GF-D8 (cell line): Measurements from ENCODE around the gene ARHGDIB.

Source experiments
- DNase-seq: peaks from one replicate; lab custom pipeline; 2025; lab: John Stamatoyannopoulos, UW

ARHGDIB gene

GRCh38 chr12:14930299-14930698, 31.1 kb downstream of the ARHGDIB start:
- no peak for DNase-seq

DNA sequence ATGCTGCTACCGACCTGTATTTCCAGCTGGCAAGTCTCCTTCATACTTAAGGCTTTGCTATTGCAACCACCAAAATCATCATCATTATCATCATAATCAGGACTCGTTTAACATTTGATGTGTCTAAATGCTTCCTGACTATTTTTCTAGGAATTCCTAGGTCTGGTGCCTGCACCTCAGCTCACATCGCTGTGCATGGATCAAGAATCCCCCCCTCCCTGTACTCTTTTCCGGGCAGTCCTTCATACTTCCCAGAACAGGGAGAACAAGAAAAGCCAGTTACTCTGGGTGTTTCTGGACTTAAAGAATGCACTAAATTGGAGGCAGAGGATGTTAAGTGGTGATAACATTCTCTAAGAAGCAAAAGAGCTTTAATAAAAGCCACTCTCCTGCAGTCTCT, 32.5 kb downstream of the ARHGDIB start:
- DNase-seq: no peak

DNA sequence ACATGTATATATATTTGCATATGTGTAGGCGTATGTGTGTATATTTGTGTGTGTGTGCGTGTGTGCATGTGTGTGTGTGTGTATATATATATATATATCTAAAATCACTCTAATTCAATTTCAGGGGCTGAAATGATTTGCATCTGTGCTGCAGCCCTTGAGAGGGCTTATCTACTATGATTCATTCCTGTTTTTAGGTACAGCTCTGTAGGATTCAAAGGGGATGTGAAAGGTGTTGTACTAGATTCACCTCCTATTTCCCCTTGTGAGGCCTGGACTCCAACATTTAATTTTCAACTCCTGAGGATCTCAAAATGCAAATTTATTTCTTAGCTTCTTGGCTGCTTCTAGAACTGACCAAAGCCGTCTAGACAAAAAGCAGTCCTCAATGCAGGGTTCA, 34.1 kb downstream of the ARHGDIB start:
- no peak for DNase-seq

DNA sequence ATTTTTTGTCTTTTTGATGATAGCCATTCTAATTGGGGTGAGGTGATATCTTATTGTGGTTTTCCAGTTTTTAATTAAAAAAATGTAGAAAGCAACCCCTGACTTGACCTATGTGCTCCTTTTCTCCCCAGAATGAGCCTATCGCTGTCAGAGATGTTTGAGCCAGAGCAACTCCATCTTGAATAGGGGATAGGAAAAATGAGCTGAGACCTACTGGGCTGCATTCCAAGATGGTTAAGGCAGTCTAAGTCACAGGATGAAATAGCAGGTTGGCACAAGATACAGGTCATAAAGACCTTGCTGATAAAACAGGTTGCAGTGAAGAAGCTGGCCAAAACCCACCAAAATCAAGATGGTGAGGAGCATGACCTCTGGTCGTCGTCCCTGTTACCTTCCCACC, 36.9 kb downstream of the ARHGDIB start:
- no peak for DNase-seq

- no peak for DNase-seq
Observed at GRCh38 chr12:14923944-14924343, 37.5 kb downstream of the ARHGDIB start.

GRCh38 chr12:14921218-14921617, 40.2 kb downstream of the ARHGDIB start:
- no peak for DNase-seq

GRCh38 chr12:14920475-14921126, 40.8 kb downstream of the ARHGDIB start:
- no peak for DNase-seq

DNA sequence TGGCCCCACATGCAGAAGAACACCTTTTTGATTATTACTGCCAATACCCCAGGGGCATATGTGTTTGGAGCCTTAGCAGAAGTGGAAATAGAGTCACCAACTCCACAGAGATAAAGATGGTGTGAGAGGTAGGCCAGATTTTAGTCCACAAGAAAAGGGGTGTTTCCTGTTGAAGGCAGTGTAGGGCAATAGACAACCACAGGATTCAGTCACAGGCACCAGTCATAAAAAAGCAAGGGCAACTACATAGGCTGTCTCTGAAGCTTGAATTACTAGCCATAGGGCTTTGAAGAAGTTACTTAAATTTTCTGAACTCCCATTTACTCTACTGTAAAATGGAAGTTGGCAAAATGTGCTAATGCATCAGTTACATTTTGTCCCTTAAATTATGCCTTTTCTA, 41.9 kb downstream of the ARHGDIB start:
- DNase-seq: no peak

DNA sequence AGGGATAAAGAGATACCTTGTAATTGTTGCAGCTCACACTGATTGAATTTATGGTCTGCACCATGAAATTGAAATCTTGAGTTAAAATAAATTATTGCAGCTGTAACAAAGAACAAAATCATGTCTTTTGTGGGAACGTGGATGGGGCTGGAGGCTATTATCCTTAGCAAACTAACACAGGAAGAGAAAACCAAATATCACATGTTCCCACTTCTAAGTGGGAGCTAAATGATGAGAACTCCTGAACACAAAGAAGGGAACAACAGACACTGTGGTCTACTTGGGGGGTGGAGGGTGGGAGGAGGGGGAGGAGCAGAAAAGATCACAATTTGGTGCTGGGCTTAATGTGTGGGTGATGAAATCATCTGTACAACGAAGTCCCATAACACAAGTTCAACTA, 45.7 kb downstream of the ARHGDIB start:
- DNase-seq: no peak

DNA sequence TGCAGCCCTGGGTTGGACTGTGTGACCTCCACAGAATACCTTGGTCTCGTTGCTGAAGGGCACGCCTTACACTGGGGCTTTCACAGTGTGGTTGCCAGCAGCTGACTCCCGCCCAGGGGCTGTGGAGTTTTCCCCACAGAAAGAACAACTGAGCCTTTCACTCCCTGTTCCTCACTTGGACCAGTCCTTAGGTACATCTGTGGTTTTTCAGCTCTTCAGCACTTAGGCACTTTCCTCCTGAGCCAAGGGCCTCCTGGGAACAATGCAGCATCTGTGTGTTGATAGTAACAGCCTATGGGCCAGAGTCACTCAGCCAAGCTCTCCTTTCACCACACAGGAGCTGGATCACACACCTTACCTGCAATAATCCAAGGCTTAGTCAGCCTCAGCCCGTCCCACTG, 48.0 kb downstream of the ARHGDIB start:
- DNase-seq: no peak

GRCh38 chr12:14911131-14911530, 50.3 kb downstream of the ARHGDIB start:
- DNase-seq: no peak

GRCh38 chr12:14910090-14910915, 51.1 kb downstream of the ARHGDIB start:
- DNase-seq: no peak

- DNase-seq: no peak
Observed at GRCh38 chr12:14907953-14908352, 53.4 kb downstream of the ARHGDIB start.

DNA sequence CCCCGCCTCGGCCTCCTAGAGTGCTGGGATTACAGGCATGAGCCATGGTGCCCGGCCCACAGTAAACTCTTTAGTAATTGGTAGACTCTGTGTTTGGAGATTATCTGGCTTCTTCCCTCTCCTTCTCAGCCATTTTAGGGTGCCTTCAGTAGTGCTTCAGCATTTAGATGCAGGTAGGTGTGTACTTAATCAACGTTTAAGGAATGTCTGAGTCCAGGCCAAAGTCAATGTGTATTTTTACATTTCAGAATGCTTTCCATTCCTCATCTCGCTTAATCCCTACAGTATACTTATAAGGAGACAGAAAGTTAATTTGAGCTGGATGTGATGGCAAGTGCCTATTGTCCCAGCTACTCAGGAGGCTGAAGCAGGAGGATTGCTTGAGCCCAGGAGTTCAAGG, 55.3 kb downstream of the ARHGDIB start:
- DNase-seq: no peak

DNA sequence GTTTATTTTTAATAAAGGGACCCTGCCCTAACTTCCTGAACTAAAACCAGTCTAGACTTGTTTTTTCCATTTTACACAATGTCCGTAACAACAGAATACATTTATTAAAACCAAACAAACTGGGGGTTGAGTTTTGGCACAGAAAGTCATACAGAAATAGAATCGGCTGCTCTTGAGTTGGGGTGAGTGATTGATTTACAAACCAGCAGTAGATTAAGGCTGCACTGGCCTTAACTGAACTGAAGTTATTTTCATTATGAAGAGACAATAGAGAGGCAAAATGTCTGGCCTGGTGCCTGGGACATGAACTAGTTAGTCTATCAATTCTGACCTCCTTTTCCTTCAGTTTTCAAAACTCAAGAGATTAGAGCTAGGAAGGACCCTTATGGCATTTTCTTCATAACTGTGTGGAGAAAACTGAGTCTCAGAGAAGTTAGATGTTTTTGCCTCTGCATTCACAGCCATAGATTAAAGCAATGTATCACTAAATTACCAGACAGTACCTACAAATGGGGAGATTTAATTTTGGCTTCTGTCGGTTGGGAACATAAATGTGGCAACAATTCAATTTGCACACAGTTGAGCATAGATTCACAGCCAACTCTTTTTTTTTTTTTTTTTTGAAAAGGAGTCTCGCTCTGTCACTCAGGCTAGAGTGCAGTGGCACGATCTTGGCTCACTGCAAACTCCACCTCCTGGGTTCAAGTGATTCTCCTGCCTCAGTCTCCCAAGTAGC, 56.0 kb downstream of the ARHGDIB start:
- no peak for DNase-seq

- DNase-seq: no peak
Observed at GRCh38 chr12:14904854-14905253, 56.5 kb downstream of the ARHGDIB start.

GRCh38 chr12:14903386-14904098, 57.9 kb downstream of the ARHGDIB start:
- no peak for DNase-seq

- no peak for DNase-seq
Observed at GRCh38 chr12:14902465-14902864, 58.9 kb downstream of the ARHGDIB start.

DNA sequence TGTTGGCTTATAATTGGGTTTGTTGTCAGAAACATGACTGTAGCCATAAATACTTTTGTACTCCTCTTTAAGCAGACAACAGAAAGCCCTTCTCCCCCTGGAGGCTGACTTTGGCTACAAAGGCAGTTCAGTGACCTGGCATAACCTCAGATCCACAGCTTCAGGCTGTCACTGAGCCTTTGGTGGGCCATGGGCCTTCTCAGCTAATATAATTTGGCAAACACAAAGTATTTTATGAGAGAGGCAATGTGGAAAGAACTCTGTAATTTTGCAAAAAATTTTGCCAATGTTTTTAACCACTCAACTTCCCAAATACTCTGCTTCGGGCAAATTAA, 60.2 kb downstream of the ARHGDIB start:
- DNase-seq: no peak

- no peak for DNase-seq
Observed at GRCh38 chr12:14900521-14901227, 60.7 kb downstream of the ARHGDIB start.

- no peak for DNase-seq
Observed at GRCh38 chr12:14896521-14897169, 64.8 kb downstream of the ARHGDIB start.
